HG03108 (cell line): ENCODE measurements around the gene KLHL33.

Experiments used
- ATAC-seq: cut with Tn5 transposase; IDR thresholded peaks from one replicate; pipeline ENCODE4 v1.9.1; 2021; ENCODE audit warnings: moderate library complexity; ENCODE audit not compliant: unreplicated experiment

The KLHL33 gene, protein sequence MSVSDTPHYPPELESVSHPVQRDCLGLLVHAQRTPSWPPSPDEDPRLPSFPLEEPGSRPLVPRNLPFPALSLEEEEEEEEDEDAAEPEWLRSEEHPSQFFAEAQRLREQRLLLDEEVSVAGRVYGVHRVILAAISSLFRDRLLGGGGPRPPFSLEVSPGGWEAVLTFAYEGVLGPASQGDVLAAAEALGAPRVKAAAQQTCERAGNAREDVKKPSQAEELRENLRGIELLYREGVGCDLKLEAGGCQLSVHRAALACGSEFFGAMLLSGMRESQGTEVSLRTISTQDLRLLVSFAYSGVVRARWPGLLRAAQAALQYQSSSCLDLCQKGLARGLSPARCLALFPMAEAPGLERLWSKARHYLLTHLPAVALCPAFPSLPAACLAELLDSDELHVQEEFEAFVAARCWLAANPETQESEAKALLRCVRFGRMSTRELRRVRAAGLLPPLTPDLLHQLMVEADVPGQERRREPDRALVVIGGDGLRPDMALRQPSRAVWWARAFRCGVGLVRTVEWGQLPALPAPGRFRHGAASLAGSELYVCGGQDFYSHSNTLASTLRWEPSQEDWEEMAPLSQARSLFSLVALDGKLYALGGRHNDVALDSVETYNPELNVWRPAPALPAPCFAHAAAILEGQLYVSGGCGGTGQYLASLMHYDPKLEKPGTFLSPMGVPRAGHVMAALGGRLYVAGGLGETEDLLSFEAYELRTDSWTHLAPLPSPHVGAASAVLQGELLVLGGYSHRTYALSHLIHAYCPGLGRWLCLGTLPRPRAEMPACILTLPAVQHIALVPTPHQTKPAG

DNA sequence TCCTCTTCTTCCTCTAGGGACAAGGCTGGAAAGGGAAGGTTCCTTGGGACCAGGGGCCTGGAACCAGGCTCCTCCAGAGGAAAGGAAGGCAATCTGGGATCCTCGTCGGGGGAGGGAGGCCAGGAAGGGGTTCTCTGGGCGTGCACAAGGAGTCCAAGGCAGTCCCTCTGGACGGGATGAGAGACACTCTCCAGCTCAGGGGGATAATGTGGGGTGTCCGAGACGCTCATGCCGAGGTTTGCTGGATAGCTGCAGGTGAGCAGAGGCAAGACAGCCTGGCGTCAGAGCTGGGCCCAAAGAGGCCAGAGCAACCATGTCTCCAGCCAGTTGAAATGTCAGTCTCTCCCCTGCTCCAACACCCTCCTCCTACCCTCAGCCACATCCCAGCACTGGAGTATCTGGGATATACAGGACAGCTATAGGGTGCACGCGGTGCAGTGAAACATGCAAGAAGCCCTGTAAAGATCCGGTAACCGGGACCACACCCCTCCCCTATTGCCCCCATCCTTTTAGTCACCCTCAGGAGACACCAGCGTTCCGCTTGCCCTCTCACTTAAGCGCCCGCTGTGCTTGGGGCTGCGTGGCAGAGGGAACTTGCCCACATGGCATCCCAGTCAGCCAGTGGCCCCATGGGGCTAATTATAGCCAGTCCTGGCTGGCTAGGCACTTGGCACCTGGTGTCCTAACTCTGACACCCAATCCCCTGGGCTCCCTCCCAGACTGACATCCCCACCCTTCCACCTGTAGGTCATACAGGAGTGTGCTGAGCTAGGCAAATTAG is at the start of gene KLHL33:
KLHL33 (minus strand) TSS at position 585 of the 781 bp plus-strand sequence; CDS start at position 230, 355 bp downstream.
- no peak for ATAC-seq

DNA sequence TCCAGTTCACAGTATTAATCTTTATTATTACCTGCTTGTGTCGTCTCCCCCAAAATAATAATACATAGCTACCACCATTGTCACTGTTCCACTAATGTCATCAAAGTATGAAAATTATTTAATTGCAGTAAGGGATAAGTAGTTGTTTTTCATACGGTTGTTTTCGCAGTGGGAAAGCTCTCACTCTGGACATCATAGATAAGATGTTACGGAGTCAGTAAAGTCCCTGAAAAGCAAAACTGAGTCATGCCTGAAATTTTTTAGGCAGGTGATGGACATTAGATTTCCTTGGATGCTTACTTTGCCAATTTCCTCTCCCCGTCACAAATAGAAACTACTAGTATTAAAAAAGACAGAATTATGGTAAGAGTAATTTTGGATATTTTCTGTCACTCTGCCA is 46.4 kb upstream of the KLHL33 start:
- no peak for ATAC-seq

DNA sequence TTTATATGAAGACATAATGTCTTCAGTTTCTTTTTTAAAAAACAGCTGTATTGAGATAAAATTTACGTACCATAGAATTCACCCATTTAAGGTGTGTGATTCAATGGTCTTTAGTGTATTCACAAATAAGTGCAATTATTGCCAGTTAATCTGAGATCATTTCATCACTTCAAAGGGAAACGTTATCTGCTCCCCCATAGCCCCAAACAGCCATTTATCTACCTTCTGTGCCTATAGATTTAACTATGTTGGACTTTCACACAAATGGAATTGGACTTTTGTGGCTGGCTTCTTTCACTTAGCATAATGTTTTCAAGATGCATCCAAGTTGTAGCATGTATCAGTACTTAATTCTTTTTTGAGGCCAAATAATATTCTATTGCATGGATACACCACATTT is 42.9 kb upstream of the KLHL33 start:
- ATAC-seq: no peak

DNA sequence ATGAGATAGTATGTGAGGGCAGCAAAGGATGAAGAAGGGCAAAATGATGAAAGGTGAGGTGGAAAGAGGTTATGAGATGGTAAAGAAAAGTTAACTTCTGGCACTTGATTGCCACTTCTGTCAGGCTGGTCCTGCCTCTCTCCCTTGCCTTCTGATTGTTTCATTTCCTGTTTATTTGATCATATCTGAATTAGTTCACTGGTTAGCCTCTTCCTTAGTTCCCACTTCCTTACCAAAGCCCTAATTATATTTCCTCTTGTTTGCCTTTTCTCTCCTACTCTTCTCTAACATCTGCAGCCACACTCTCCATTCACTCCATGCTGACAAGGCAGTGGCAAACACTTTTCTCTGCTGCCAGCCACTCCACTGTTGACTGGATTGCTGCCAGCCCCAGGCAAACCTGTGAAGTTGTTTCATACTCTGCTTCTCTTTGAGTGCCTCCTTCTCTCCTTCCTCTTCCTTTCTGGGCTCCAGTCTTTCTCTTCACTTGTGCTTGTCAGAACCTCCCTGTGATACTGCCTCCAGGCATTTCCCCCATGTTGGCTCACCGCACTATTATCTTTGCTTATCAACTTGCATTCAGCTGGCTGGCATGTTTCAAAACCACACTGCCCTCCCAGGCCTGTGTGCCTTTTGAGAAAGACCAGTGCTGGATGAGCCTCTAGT is 41.4 kb upstream of the KLHL33 start:
- no peak for ATAC-seq

DNA sequence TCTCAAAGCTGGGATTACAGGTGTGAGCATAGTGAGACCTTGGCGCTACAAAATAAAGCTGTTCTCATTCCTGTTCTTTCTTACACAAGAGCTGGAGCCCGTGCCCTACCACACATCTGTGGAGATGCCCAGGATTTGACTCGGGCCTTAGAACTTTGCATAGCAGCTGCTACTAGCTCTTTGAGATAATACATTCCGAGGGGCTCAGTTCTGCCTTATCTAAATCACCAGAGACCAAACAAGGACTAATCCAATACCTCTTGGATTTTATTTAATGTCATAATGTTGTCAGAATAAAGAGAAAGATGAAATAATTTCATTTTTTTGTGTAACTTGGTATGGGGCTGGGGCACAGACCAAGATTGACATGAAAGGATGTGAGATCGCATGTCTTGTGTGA is 40.8 kb upstream of the KLHL33 start:
- ATAC-seq: no peak

DNA sequence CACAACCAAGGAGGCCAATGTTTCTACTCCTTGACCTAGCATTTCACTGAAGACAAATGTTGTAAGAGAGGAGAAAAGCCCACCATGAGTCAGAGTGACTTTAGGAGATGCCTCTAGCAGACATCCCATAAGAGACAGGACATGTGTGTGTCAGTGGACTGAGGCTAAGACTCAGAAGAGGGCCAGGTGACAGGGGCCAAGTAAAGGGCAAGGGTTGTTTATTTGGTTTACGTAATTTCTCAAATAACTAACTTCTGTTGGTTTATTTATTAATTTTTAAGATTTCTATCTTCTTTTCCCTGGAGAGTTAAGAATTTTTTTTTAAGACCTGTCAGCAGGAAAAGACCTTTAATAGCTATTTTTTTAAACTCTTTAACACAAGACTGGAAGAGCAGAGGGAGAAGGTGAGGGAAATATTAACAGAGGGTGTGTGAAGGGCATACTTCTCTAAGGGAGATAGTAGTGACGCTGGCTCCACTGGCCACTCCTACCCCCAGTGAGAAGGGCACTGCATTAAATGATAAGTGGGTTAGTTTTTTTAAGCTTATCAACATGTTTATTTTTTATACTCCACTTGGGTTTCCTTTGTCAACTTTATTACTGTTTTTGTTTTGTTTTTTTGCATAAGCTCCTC is 36.7 kb upstream of the KLHL33 start:
- no peak for ATAC-seq

DNA sequence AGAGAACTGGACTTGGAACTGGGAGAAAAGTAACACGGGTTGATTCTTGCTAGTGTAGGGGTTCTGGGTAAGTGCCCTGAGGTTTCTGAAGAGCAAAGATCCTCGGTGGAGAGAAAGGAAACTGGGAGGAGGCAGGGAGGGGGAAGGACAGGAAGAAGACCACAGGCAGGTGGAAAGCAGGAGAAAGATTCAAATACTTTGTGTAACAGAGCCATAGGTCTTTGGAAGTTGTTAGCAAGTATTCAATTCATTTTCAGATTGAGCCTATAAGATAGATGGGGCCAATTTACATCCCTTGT is 34.6 kb upstream of the KLHL33 start:
- no peak for ATAC-seq

DNA sequence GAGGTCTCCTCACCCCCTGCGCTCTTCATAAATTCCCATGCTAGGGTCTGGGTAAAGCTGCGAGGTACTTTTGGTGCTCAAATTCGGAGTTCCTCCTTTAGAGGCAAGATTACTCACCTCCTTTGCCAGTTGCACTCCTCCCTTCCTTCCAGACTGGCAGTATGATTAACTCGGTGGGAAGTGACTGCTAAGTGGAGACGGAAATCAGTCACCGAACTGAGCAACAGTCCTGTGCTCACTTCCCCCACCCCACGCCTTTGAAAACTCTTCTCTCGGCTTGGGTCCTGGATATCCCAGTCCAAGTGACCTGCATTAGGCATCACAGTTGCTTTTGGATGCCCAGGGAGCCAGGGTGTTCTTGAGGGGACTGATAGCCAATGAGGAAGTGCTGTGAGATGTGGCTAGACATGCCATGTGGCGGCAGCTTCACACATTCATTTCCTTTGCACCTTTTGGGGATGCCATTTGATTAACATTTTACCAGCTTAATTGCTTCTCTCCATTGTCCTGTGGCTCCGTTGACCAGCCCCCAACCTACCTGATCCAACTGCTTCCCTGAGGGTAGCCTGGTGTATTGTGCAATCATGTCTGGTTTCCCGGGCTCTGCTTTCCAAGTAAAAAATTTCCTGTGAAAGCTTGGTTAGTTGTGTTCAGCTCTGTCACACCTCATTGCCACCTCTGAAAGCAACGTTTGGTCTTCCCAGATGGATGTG is 34.1 kb upstream of the KLHL33 start:
- ATAC-seq: peak; percentile 27

DNA sequence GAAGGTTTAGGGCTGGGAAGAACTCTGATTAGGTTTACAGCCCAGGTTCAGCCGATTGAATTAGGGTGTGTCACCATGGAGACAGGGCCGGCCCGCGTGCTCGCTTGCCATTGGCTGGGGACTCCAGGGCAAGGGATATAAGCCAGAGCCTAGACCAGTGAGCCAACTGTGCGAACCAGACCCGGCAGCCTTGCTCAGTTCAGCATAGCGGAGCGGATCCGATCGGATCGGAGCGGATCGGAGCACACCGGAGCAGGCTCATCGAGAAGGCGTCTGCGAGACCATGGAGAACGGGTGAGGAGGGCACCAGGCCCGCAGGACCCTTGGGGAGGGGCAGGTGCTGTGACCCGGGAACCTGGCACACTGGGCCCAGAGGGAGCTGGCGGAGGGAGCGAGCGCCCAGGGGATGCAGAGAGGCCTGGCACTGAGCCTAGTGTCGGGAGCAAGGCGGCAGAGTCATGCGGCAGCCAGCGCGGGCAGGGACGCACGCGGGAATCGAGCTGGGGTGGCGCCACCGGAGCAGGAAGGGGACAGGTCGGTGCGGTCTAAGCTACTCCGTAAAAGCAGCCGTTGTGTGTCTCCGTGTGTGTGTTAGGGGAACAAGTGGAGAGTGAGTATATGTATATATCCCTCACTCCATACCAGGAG is 33.4 kb upstream of the KLHL33 start, which contains the start of gene PNP:
PNP (plus strand) TSS at position 165 of the 648 bp plus-strand sequence; CDS start at position 284, 119 bp downstream.
- peak; percentile 92 for ATAC-seq

DNA sequence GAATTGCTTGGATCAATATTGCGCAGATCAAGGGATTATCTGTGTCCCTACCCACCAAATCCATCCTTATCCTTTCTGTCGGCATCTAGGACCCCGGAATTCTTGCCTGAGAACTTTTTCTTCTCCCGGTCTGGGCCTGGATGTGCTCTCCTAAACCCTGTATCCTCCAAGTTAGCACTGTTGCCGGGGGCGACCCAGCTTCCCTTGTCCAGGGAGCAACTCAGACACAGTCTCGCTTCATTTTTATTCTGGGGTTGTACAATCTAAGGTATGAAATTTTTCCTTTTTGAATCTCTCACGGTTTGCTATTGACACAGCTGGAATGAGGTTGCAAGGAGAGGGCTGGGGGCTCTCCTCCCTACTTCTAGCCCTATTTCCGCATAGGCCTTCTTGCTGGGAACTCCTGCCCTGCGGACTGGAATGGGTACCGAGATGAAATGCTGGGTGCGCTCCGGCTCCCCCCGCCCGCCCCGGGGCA is 32.8 kb upstream of the KLHL33 start:
- ATAC-seq: no peak

DNA sequence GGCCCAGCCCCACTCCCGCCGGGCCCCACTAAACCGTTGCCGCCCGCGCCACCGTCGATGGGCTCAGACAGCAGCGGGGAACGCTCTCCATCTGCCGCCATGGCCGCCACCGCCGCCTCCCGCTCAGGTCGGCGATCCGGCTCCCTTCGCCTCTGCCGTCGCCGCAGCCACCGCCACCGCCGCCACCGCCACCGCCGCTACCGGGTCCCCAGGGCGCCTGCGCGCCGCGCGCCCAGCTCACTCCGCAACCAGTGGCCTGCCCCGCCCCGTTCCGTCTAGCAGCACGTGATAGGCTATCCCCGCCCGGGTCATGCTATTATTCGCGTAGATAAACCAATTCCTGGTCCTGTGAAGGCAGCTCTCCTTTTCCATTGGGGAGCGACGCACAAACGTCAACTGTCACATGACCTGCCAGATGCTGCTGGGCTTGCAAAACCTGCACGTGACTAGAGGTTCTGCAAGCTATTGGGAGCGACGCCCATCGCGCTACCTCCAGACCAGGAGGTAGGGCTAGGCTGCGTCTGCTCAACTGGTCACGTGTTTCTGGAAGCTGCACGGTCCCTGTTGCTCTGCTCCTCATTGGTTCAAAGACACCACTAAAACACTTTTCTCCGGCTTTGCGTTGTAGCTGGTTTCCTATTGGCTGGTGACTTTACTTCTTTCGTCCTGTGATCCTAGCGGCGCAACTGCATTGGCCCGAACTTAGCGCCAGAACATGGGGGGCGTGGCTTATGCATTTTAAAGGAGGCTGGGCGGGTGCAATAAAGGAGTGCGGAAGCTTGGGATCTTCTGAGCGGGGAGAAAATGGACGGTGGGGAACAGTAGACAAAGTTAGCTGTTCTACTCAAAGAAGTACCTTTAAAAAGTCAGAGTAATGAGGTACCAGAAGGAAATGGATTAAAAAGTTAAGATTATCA is 25.5 kb upstream of the KLHL33 start, which contains the start of gene PIP4P1:
PIP4P1 (minus strand) TSS at position 210 of the 917 bp plus-strand sequence; CDS start at position 101, 109 bp downstream.
- peak; percentile 94 for ATAC-seq

DNA sequence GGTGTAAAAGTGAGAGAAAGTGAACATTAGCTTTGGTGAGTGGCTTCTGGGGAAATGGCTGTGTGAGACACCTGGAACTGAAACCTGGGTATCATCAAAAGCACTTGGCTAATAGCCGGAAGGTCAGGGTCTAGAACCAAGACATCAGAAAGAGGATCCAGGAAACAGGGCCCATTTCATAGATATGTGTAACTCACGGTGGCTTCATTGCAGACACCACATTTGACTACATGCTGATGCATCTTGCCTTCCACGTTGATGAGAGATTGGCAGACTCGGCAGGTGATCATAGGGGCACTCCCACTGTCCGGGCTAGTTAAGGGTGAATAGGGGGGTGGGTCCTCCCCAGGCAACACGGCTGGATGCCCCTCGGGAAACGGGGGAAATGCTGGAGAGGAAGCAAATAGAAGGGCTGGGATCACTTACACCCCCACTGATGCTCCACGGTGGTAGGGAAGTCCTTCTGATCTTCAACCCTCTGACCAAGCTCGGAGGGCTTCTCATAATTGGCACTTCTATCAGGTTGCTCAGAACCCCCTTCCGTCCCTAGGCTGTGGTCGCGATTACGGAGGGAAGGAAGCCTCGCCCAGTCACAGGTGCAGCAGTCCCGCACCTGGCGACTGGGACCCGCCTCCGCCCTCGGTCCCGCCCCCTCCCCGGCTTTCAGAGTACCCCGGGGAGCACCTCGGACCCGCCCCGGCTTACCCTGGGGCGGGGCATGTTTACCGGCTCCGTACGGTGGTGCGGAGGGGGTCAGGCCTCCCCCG is 24.7 kb upstream of the KLHL33 start:
- no peak for ATAC-seq

DNA sequence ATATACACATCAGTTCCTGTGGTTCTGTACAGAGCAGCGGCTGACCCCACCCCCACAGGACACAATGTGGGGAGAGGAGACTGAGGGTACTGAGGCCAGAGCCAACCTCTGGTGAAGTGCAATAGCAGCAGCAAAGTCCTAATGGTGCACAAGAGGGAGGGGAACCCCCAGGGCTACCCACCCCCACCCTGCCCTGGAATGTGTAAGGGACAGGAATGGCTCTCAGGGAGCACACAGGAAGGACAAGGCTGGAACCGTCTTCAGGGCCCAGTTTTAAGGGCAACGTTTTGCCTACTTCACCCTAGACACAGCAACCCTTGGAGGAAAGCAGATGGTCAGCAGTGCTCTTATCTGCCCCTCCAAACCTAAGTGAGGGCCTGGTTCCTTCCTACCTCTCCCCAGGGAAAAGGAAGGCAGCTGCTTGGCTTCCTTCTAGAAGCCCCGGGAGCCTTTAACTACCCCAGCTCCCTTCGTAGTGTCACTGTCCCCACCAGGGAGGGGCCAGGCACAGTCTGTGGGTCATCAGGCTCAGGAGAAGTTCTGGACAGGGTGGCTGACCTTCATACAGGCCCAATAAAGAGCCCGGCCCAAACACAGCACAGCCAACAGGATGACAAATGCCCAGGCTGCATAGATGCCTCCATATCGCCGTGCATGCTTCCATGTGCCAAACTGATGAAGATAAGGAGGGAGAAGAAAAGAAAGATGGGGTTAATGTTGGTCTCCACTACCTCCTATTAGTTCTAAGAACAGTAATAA is 22.2 kb upstream of the KLHL33 start:
- no peak for ATAC-seq

DNA sequence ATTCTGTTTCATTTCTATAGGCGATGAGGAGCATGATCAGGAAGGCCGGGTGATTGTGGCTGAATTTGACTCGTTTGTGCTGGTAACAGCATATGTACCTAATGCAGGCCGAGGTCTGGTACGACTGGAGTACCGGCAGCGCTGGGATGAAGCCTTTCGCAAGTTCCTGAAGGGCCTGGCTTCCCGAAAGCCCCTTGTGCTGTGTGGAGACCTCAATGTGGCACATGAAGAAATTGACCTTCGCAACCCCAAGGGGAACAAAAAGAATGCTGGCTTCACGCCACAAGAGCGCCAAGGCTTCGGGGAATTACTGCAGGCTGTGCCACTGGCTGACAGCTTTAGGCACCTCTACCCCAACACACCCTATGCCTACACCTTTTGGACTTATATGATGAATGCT is 21.0 kb upstream of the KLHL33 start:
- ATAC-seq: no peak

DNA sequence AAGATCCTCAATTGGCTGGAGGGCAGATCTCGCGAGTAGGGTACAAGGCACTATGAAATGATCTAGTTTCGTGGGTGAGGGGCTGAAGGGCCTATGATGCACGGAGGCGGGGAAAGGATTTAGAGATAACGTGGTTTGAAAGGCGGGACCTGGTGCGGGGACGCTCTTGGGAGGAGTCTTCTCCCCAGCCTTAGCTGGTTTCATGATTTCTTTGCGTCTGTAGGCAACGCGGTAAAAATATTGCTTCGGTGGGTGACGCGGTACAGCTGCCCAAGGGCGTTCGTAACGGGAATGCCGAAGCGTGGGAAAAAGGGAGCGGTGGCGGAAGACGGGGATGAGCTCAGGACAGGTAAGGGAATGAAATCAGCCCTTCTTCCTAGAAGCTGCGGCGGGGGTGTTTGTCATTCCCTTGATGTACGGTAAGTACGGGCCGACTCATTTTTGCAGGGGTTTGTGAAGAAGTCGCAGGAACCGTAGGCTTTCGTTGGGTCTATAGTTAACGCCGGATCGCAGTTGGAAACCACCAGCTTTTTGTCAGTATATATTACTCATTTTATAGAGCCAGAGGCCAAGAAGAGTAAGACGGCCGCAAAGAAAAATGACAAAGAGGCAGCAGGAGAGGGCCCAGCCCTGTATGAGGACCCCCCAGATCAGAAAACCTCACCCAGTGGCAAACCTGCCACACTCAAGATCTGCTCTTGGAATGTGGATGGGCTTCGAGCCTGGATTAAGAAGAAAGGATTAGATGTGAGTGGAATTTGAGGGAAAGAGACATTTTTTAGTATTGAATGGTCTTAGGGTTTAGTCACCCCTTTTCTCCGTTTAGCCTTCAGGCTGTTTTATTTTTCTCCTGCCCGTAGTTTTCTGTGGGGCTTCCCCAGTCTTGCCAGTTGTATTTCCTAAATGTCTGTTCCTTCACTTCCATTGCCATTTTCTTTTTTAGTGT is 19.7 kb upstream of the KLHL33 start:
- ATAC-seq: peak; percentile 22
